Neural cell (in vitro differentiated cells): ENCODE results near the gene WNT16.

Experiments
- EP300 ChIP-seq: fragments of 450-650 bp; conservative IDR thresholded peaks from 2 replicates; pipeline ENCODE4 v1.6.1; 2014; ENCODE audit warnings: antibody characterized with exemption, mild to moderate bottlenecking, moderate library complexity; ENCODE audit not compliant: poor library complexity, severe bottlenecking
- EZH2 ChIP-seq: fragments of 200-600, 300-800 bp; shearing (Covaris generic), sonication (generic); IDR thresholded peaks from 2 replicates; pipeline ENCODE4 v1.6.1; 2014; ENCODE audit warnings: antibody characterized with exemption, low read length, borderline replicate concordance, mild to moderate bottlenecking; ENCODE audit not compliant: insufficient read depth, poor library complexity, severe bottlenecking
- MXI1 ChIP-seq: fragments of 450-650 bp; conservative IDR thresholded peaks from 2 replicates; pipeline ENCODE4 v1.6.1; 2014; ENCODE audit warnings: antibody characterized with exemption, mild to moderate bottlenecking; ENCODE audit not compliant: poor library complexity, severe bottlenecking
- POLR2AphosphoS5 ChIP-seq: IDR thresholded peaks from 2 replicates; pipeline ENCODE4 v1.6.1; 2012
- RAD21 ChIP-seq: fragments of 450-650 bp; conservative IDR thresholded peaks from 2 replicates; pipeline ENCODE4 v1.6.1; 2014; ENCODE audit warnings: antibody characterized with exemption, mild to moderate bottlenecking, moderate library complexity
- SMC3 ChIP-seq: fragments of 450-650 bp; conservative IDR thresholded peaks from 2 replicates; pipeline ENCODE4 v1.6.1; 2014; ENCODE audit warnings: antibody characterized with exemption, mild to moderate bottlenecking, moderate library complexity; ENCODE audit not compliant: poor library complexity
- TAF1 ChIP-seq: IDR thresholded peaks from 2 replicates; pipeline ENCODE4 v1.6.1; 2012; ENCODE audit warnings: low read depth
- TF ChIP-seq, protein P1 (sequence below): fragments of 450-650 bp; IDR thresholded peaks from 2 replicates; pipeline ENCODE4 v1.5.1; 2014; ENCODE audit warnings: antibody characterized with exemption, mild to moderate bottlenecking, moderate library complexity; ENCODE audit not compliant: poor library complexity, severe bottlenecking
- TF ChIP-seq, protein P2 (sequence below): IDR thresholded peaks from 2 replicates; pipeline ENCODE4 v1.6.1; 2012; ENCODE audit warnings: borderline replicate concordance

DNA sequence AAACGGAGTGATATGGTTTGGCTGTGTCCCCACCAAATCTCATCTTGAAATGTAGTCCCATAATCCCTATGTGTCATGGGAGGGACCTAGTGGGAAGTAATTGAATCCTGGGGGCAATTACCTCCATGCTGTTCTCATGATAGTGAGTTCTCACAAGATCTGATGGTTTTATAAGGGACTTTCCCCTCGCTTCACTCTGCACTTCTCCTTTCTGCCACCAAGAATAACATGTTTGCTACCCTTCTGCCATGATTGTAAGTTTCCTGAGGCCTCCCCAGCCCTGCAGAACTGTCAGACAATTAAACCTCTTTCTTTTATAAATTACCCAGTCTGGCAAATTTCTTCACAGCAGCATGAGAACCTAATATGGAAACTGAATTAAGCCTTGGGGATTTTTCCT, 48.2 kb downstream of the WNT16 start:
- TF ChIP-seq POLR2AphosphoS5, result no peak
- TF ChIP-seq, protein P1, sequence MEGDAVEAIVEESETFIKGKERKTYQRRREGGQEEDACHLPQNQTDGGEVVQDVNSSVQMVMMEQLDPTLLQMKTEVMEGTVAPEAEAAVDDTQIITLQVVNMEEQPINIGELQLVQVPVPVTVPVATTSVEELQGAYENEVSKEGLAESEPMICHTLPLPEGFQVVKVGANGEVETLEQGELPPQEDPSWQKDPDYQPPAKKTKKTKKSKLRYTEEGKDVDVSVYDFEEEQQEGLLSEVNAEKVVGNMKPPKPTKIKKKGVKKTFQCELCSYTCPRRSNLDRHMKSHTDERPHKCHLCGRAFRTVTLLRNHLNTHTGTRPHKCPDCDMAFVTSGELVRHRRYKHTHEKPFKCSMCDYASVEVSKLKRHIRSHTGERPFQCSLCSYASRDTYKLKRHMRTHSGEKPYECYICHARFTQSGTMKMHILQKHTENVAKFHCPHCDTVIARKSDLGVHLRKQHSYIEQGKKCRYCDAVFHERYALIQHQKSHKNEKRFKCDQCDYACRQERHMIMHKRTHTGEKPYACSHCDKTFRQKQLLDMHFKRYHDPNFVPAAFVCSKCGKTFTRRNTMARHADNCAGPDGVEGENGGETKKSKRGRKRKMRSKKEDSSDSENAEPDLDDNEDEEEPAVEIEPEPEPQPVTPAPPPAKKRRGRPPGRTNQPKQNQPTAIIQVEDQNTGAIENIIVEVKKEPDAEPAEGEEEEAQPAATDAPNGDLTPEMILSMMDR, result no peak
- TF ChIP-seq MXI1, result no peak
- no peak for TF ChIP-seq TAF1
- TF ChIP-seq EZH2, result no peak
- TF ChIP-seq, protein P2, sequence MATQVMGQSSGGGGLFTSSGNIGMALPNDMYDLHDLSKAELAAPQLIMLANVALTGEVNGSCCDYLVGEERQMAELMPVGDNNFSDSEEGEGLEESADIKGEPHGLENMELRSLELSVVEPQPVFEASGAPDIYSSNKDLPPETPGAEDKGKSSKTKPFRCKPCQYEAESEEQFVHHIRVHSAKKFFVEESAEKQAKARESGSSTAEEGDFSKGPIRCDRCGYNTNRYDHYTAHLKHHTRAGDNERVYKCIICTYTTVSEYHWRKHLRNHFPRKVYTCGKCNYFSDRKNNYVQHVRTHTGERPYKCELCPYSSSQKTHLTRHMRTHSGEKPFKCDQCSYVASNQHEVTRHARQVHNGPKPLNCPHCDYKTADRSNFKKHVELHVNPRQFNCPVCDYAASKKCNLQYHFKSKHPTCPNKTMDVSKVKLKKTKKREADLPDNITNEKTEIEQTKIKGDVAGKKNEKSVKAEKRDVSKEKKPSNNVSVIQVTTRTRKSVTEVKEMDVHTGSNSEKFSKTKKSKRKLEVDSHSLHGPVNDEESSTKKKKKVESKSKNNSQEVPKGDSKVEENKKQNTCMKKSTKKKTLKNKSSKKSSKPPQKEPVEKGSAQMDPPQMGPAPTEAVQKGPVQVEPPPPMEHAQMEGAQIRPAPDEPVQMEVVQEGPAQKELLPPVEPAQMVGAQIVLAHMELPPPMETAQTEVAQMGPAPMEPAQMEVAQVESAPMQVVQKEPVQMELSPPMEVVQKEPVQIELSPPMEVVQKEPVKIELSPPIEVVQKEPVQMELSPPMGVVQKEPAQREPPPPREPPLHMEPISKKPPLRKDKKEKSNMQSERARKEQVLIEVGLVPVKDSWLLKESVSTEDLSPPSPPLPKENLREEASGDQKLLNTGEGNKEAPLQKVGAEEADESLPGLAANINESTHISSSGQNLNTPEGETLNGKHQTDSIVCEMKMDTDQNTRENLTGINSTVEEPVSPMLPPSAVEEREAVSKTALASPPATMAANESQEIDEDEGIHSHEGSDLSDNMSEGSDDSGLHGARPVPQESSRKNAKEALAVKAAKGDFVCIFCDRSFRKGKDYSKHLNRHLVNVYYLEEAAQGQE, result no peak
- TF ChIP-seq EP300, result no peak
- TF ChIP-seq SMC3, result no peak
- no peak for TF ChIP-seq RAD21
